Measurements from ENCODE around the gene SGCD.
"Not testable (repeated sequence)": the region's sequence is repeated elsewhere in the genome, so short reads cannot be mapped to it uniquely, and the experiment has no call there.

Gene SGCD

GRCh38 chr5:156570615-156571014 lies 243.7 kb downstream of the SGCD start:
- no peak for DNase-seq (ENCODE audit: low read depth in 2 of 2)

GRCh38 chr5:156581725-156582124 lies 254.8 kb downstream of the SGCD start:
- DNase-seq (ENCODE audit: low read depth in 2 of 2) = no peak

- DNase-seq (ENCODE audit: low read depth in 2 of 2) = no peak
Observed at GRCh38 chr5:156582193-156582598, 255.2 kb downstream of the SGCD start.

- DNase-seq (ENCODE audit: low read depth in 2 of 2) = no peak
Observed at GRCh38 chr5:156584871-156585270, 257.9 kb downstream of the SGCD start.

GRCh38 chr5:156585999-156586398 lies 259.0 kb downstream of the SGCD start:
- DNase-seq (ENCODE audit: low read depth in 2 of 2) = no peak

- no peak for DNase-seq (ENCODE audit: low read depth in 2 of 2)
Observed at GRCh38 chr5:156587012-156587411, 260.0 kb downstream of the SGCD start.

GRCh38 chr5:156588306-156588705 lies 261.3 kb downstream of the SGCD start:
- no peak for DNase-seq (ENCODE audit: low read depth in 2 of 2)

- no peak for DNase-seq (ENCODE audit: low read depth in 2 of 2)
Observed at GRCh38 chr5:156589104-156589945, 262.4 kb downstream of the SGCD start.

- DNase-seq (ENCODE audit: low read depth in 2 of 2) = no peak
Observed at GRCh38 chr5:156589946-156590216, 262.9 kb downstream of the SGCD start.

GRCh38 chr5:156590978-156591377 lies 264.0 kb downstream of the SGCD start:
- DNase-seq (ENCODE audit: low read depth in 2 of 2) = no peak

- DNase-seq (ENCODE audit: low read depth in 2 of 2) = no peak
Observed at GRCh38 chr5:156591631-156592030, 264.7 kb downstream of the SGCD start.

- no peak for DNase-seq (ENCODE audit: low read depth in 2 of 2)
Observed at GRCh38 chr5:156593546-156593945, 266.6 kb downstream of the SGCD start.

- DNase-seq (ENCODE audit: low read depth in 2 of 2) = no peak
Observed at GRCh38 chr5:156594406-156594805, 267.4 kb downstream of the SGCD start.

- DNase-seq (ENCODE audit: low read depth in 2 of 2) = no peak
Observed at GRCh38 chr5:156595132-156595787, 268.3 kb downstream of the SGCD start.

- no peak for DNase-seq (ENCODE audit: low read depth in 2 of 2)
Observed at GRCh38 chr5:156597276-156597675, 270.3 kb downstream of the SGCD start.

- no peak for DNase-seq (ENCODE audit: low read depth in 2 of 2)
Observed at GRCh38 chr5:156598964-156599363, 272.0 kb downstream of the SGCD start.

GRCh38 chr5:156610582-156610981 lies 283.6 kb downstream of the SGCD start:
- DNase-seq (ENCODE audit: low read depth in 2 of 2) = not testable (repeated sequence)

GRCh38 chr5:156615901-156616300 lies 288.9 kb downstream of the SGCD start:
- no peak for DNase-seq (ENCODE audit: low read depth in 2 of 2)

GRCh38 chr5:156617426-156617825 lies 290.5 kb downstream of the SGCD start:
- no peak for DNase-seq (ENCODE audit: low read depth in 2 of 2)

GRCh38 chr5:156618601-156619000 lies 291.6 kb downstream of the SGCD start:
- no peak for DNase-seq (ENCODE audit: low read depth in 2 of 2)

- no peak for DNase-seq (ENCODE audit: low read depth in 2 of 2)
Observed at GRCh38 chr5:156621719-156622118, 294.8 kb downstream of the SGCD start.

- no peak for DNase-seq (ENCODE audit: low read depth in 2 of 2)
Observed at GRCh38 chr5:156623381-156624040, 296.5 kb downstream of the SGCD start.

GRCh38 chr5:156624686-156625085 lies 297.7 kb downstream of the SGCD start:
- no peak for DNase-seq (ENCODE audit: low read depth in 2 of 2)
